Chondrocyte (in vitro differentiated cells): ENCODE measurements around the gene ZNF414. TPM values are rescaled to one million over a fixed set of nuclear protein-coding genes. Genes with fewer than 3 reads are reported as not detected.

ENCODE experiments used
- DNase-seq: peaks from one replicate; pipeline ENCODE4 v3.0.0; 2021; ENCODE audit warnings: mixed read lengths, low spot score
- H3K27ac Mint-ChIP-seq: one replicate; pipeline ENCODE4 v1.8.0; 2021; ENCODE audit warnings: mild to moderate bottlenecking, moderate library complexity, mixed read lengths; ENCODE audit not compliant: unreplicated experiment
- H3K27me3 Mint-ChIP-seq: 2 replicates; pipeline ENCODE4 v1.8.0; 2021; ENCODE audit warnings: low read depth, mixed read lengths
- H3K36me3 Mint-ChIP-seq: 2 replicates; pipeline ENCODE4 v1.8.0; 2021; ENCODE audit warnings: low read depth, mixed read lengths
- H3K4me1 Mint-ChIP-seq: 2 replicates; pipeline ENCODE4 v1.8.0; 2021; ENCODE audit warnings: low read depth, mild to moderate bottlenecking, mixed read lengths
- H3K4me3 Mint-ChIP-seq: one replicate; pipeline ENCODE4 v1.8.0; 2021; ENCODE audit warnings: mild to moderate bottlenecking, moderate library complexity, mixed read lengths; ENCODE audit not compliant: unreplicated experiment
- H3K9me3 Mint-ChIP-seq: 2 replicates; pipeline ENCODE4 v1.8.0; 2021; ENCODE audit warnings: low read depth, mixed read lengths
- CTCF ChIP-seq: fragments of 200-600 bp; sonication (generic); IDR thresholded peaks from 2 replicates; pipeline ENCODE4 v1.5.0; 2021; ENCODE audit warnings: antibody characterized with exemption, mild to moderate bottlenecking, moderate library complexity
- total RNA-seq: library from RNA; stranded (reverse); gene quantifications from 3 replicates; pipeline ENCODE4 v1.2.1, GENCODE V29; 2021

Gene ZNF414
- total RNA-seq, 1 donor from 2014 or later = 26.8 TPM

GRCh38 chr19:8512115-8512967 is 1.6 kb downstream of the ZNF414 start:
- no peak for DNase-seq
- H3K27ac Mint-ChIP-seq = peak overlapping the region; percentile 8
- TF ChIP-seq CTCF = no peak
- no peaks in the 10 kb centered on the region for H3K36me3 Mint-ChIP-seq
- no peaks in the 10 kb centered on the region for H3K9me3 Mint-ChIP-seq
- no peak overlapping the region for H3K4me3 Mint-ChIP-seq
- H3K4me1 Mint-ChIP-seq = peaks cover 20% of the 10 kb centered on the region
- H3K27me3 Mint-ChIP-seq = no peaks in the 10 kb centered on the region

- no peaks in the 10 kb centered on the region for H3K9me3 Mint-ChIP-seq
- H3K4me3 Mint-ChIP-seq = no peak overlapping the region
- H3K36me3 Mint-ChIP-seq = no peaks in the 10 kb centered on the region
- no peak overlapping the region for H3K27ac Mint-ChIP-seq
- no peak for DNase-seq
- H3K27me3 Mint-ChIP-seq = no peaks in the 10 kb centered on the region
- peaks cover 20% of the 10 kb centered on the region for H3K4me1 Mint-ChIP-seq
- TF ChIP-seq CTCF = peak; percentile 29
These were observed 2.3 kb downstream of the ZNF414 start for GRCh38 chr19:8511573-8512101.

- H3K36me3 Mint-ChIP-seq = no peaks in the 10 kb centered on the region
- TF ChIP-seq CTCF = no peak
- no peaks in the 10 kb centered on the region for H3K27me3 Mint-ChIP-seq
- no peak overlapping the region for H3K4me3 Mint-ChIP-seq
- no peaks in the 10 kb centered on the region for H3K9me3 Mint-ChIP-seq
- no peak for DNase-seq
- H3K27ac Mint-ChIP-seq = no peak overlapping the region
- peaks cover 24% of the 10 kb centered on the region for H3K4me1 Mint-ChIP-seq
These were observed 3.3 kb downstream of the ZNF414 start for GRCh38 chr19:8510589-8511115.

- Mint-ChIP-seq H3K9me3 (no peaks in the 10 kb centered on the region), H3K27ac (peak overlapping the region; percentile 59), H3K4me1 (peaks cover 8% of the 10 kb centered on the region), H3K4me3 (peak overlapping the region; percentile 86), H3K27me3 (no peaks in the 10 kb centered on the region), H3K36me3 (no peaks in the 10 kb centered on the region)
- TF ChIP-seq CTCF = peak; percentile 67
- no peak for DNase-seq
These were observed 7.5 kb downstream of the ZNF414 start for GRCh38 chr19:8506402-8506957.

- peak; percentile 96 for TF ChIP-seq CTCF
- no peak for DNase-seq
- no peaks in the 10 kb centered on the region for H3K27me3 Mint-ChIP-seq
- peaks cover 8% of the 10 kb centered on the region for H3K4me1 Mint-ChIP-seq
- no peak overlapping the region for H3K27ac Mint-ChIP-seq
- H3K9me3 Mint-ChIP-seq = no peaks in the 10 kb centered on the region
- peak overlapping the region; percentile 86 for H3K4me3 Mint-ChIP-seq
- no peaks in the 10 kb centered on the region for H3K36me3 Mint-ChIP-seq
These were observed 8.1 kb downstream of the ZNF414 start for GRCh38 chr19:8505680-8506401.
